Left colon (tissue), 2 donors: ENCODE data around the gene HS3ST2. TPM values are rescaled to one million over a fixed set of nuclear protein-coding genes. Genes with fewer than 3 reads are reported as not detected.
"Not testable (repeated sequence)": the region's sequence is repeated elsewhere in the genome, so short reads cannot be mapped to it uniquely, and the experiment has no call there.

Experiments used
- ATAC-seq: fragments of 200-7000 bp; cut with Tn5 transposase; one replicate; pipeline ENCODE4 v1.9.1; 2020; ENCODE audit warnings: mild to moderate bottlenecking, moderate library complexity
- DNase-seq, 2 donors: peaks; one replicate each; pipeline ENCODE4 v3.0.0-alpha.2; 2020
- intact Hi-C, 2 donors: fragments of 100-400 bp; cut with DNase I in 1 of 2; cut with micrococcal nuclease in 1 of 2; formaldehyde crosslinking; loops; one replicate each; pipeline versions ENCODE4 v1.11.2 to v1.14.0; 2022; cut with DNase I, micrococcal nuclease
- total RNA-seq, 2 donors: library from RNA; stranded (reverse); fragmentation: NEBNext Ultra II Directional; extraction: Animal tissue kit (Norgen Biotek cat#: 25700); gene quantifications; one replicate each; pipeline ENCODE4 v1.2.1, GENCODE V29; 2021
- donor health status: DM: no; HTN: no; CAD: no.
- donor health status: DM: yes; HTN: yes; CAD: no.

Gene HS3ST2
- total RNA-seq, 2 donors from 2014 or later, result 0.24 to 0.28 TPM

GRCh38 chr16:22915003-22915402, 101.0 kb downstream of the HS3ST2 start:
- DNase-seq (no peak), ATAC-seq (no peak)
- intact Hi-C loops, result no loop called here

- DNase-seq, result no peak
Observed at GRCh38 chr16:22923491-22923890, 109.5 kb downstream of the HS3ST2 start.

GRCh38 chr16:22924492-22924891, 110.5 kb downstream of the HS3ST2 start:
- ATAC-seq (no peak), DNase-seq (no peak)
- intact Hi-C loops, result no loop called here

More at GRCh38 chr16:22923491-22923890, 109.5 kb downstream of the HS3ST2 start:
- intact Hi-C loops, result no loop called here
- ATAC-seq, result no peak

GRCh38 chr16:22926105-22926751, 112.3 kb downstream of the HS3ST2 start:
- ATAC-seq (no peak), DNase-seq (no peak)
- intact Hi-C loops, result no loop called here

GRCh38 chr16:22927306-22927705, 113.3 kb downstream of the HS3ST2 start:
- DNase-seq, result no peak
- no peak for ATAC-seq
- intact Hi-C loops, result no loop called here

GRCh38 chr16:22928882-22929435, 115.0 kb downstream of the HS3ST2 start:
- DNase-seq (no peak), ATAC-seq (no peak)
- intact Hi-C loops, result no loop called here

- ATAC-seq (no peak), DNase-seq (no peak)
- intact Hi-C loops, result no loop called here
Observed at GRCh38 chr16:22929461-22929860, 115.5 kb downstream of the HS3ST2 start.

GRCh38 chr16:22932032-22932771, 118.2 kb downstream of the HS3ST2 start:
- intact Hi-C loops, result no loop called here
- ATAC-seq, result no peak
- DNase-seq, result no peak

GRCh38 chr16:22933173-22933572, 119.2 kb downstream of the HS3ST2 start:
- intact Hi-C loops, result no loop called here
- DNase-seq (no peak), ATAC-seq (no peak)

- ATAC-seq (no peak), DNase-seq (no peak)
- intact Hi-C loops, result no loop called here
Observed at GRCh38 chr16:22934786-22935185, 120.8 kb downstream of the HS3ST2 start.

- ATAC-seq, result no peak
- DNase-seq, result no peak
- intact Hi-C loops, result no loop called here
Observed at GRCh38 chr16:22937169-22937568, 123.2 kb downstream of the HS3ST2 start.

- intact Hi-C loops, result no loop called here
- no peak for ATAC-seq
- DNase-seq, result no peak
Observed at GRCh38 chr16:22938647-22939046, 124.7 kb downstream of the HS3ST2 start.

- ATAC-seq, DNase-seq: not testable (repeated sequence)
- intact Hi-C loops, result loop anchor here in 1 of 2 donors (10.0 kb wide), 1 partner anchor 265 kb away; no protein-coding TSS in a partner anchor
Observed at GRCh38 chr16:22939744-22940363, 125.9 kb downstream of the HS3ST2 start.

- ATAC-seq (peak; percentile 97), DNase-seq (peak in 1 of 2 donors; percentile 30)
- intact Hi-C loops, result loop anchor here in 1 of 2 donors (10.0 kb wide), 1 partner anchor 267 kb away; no protein-coding TSS in a partner anchor
Observed at GRCh38 chr16:22941970-22942501, 128.1 kb downstream of the HS3ST2 start.

GRCh38 chr16:22942811-22943210, 128.8 kb downstream of the HS3ST2 start:
- intact Hi-C loops, result loop anchor here in 1 of 2 donors (10.0 kb wide), 1 partner anchor 268 kb away; no protein-coding TSS in a partner anchor
- DNase-seq, result no peak
- no peak for ATAC-seq

- ATAC-seq, result no peak
Observed at GRCh38 chr16:22945361-22945760, 131.4 kb downstream of the HS3ST2 start.

GRCh38 chr16:22946433-22946832, 132.5 kb downstream of the HS3ST2 start:
- intact Hi-C loops, result loop anchor here in 1 of 2 donors (10.0 kb wide), 1 partner anchor 272 kb away; no protein-coding TSS in a partner anchor
- DNase-seq (no peak), ATAC-seq (no peak)

More at GRCh38 chr16:22945361-22945760, 131.4 kb downstream of the HS3ST2 start:
- intact Hi-C loops, result loop anchor here in 1 of 2 donors (10.0 kb wide), 1 partner anchor 271 kb away; no protein-coding TSS in a partner anchor
- no peak for DNase-seq

- ATAC-seq, result no peak
- DNase-seq, result no peak
- intact Hi-C loops, result loop anchor here in 1 of 2 donors (10.0 kb wide), 1 partner anchor 273 kb away; no protein-coding TSS in a partner anchor
Observed at GRCh38 chr16:22948058-22948602, 134.2 kb downstream of the HS3ST2 start.
